ENCODE data around the gene ZNF91.

Gene ZNF91

GRCh38 chr19:23395041-23395721 is at the start of gene ZNF91:
TSS of gene ZNF91 (minus strand) at chr19:23395471. CDS start at chr19:23395354, 117 bp downstream.
- no peak for TF ChIP-seq CTCF (IDR thresholded peaks at IDR 0.05; ENCODE audit: borderline replicate concordance, control extremely low read depth, extremely low read depth, insufficient read depth, missing control alignments)
- in situ Hi-C loops (cut with MboI; ENCODE audit: low sequenced_read_pairs, unreplicated experiment): no loop called here
- DNase-seq (ENCODE audit: low spot score): peak; percentile 80

- in situ Hi-C loops (cut with MboI; ENCODE audit: low sequenced_read_pairs, unreplicated experiment): no loop called here
- DNase-seq (ENCODE audit: low spot score): no peak
- no peak for TF ChIP-seq CTCF (IDR thresholded peaks at IDR 0.05; ENCODE audit: borderline replicate concordance, control extremely low read depth, extremely low read depth, insufficient read depth, missing control alignments)
These were observed 45.5 kb upstream of the ZNF91 start for GRCh38 chr19:23440791-23441190.

- TF ChIP-seq CTCF (IDR thresholded peaks at IDR 0.05; ENCODE audit: borderline replicate concordance, control extremely low read depth, extremely low read depth, insufficient read depth, missing control alignments): no peak
These were observed 44.9 kb upstream of the ZNF91 start for GRCh38 chr19:23440207-23440606.

GRCh38 chr19:23439623-23440022 is 44.4 kb upstream of the ZNF91 start:
- in situ Hi-C loops (cut with MboI; ENCODE audit: low sequenced_read_pairs, unreplicated experiment): no loop called here
- DNase-seq (ENCODE audit: low spot score): no peak
- TF ChIP-seq CTCF (IDR thresholded peaks at IDR 0.05; ENCODE audit: borderline replicate concordance, control extremely low read depth, extremely low read depth, insufficient read depth, missing control alignments): no peak

More at GRCh38 chr19:23440207-23440606, 44.9 kb upstream of the ZNF91 start:
- in situ Hi-C loops (cut with MboI; ENCODE audit: low sequenced_read_pairs, unreplicated experiment): no loop called here
- no peak for DNase-seq (ENCODE audit: low spot score)

GRCh38 chr19:23437901-23438300 is 42.6 kb upstream of the ZNF91 start:
- no peak for DNase-seq (ENCODE audit: low spot score)
- in situ Hi-C loops (cut with MboI; ENCODE audit: low sequenced_read_pairs, unreplicated experiment): no loop called here
- no peak for TF ChIP-seq CTCF (IDR thresholded peaks at IDR 0.05; ENCODE audit: borderline replicate concordance, control extremely low read depth, extremely low read depth, insufficient read depth, missing control alignments)

- no peak for DNase-seq (ENCODE audit: low spot score)
- TF ChIP-seq CTCF (IDR thresholded peaks at IDR 0.05; ENCODE audit: borderline replicate concordance, control extremely low read depth, extremely low read depth, insufficient read depth, missing control alignments): no peak
- in situ Hi-C loops (cut with MboI; ENCODE audit: low sequenced_read_pairs, unreplicated experiment): no loop called here
These were observed 41.7 kb upstream of the ZNF91 start for GRCh38 chr19:23436944-23437343.
